Loucy (cell line): ENCODE data around the gene ASMTL.

Experiments
- H2AFZ ChIP-seq: fragments of 200-600 bp; sonication (generic); 2 replicates; pipeline ENCODE4 v1.6.0; 2016; ENCODE audit warnings: antibody characterized with exemption, mild to moderate bottlenecking, low read length, moderate library complexity
- H3F3A ChIP-seq: fragments of 200-600 bp; 2 replicates; pipeline ENCODE4 v1.6.0; 2016; ENCODE audit warnings: antibody characterized with exemption, low read depth, mild to moderate bottlenecking
- H3K27me3 ChIP-seq: fragments of 200-600 bp; sonication (generic); 2 replicates; pipeline ENCODE4 v1.6.1; 2014; ENCODE audit warnings: low read length, mild to moderate bottlenecking; ENCODE audit not compliant: insufficient read depth, poor library complexity, severe bottlenecking
- H3K36me3 ChIP-seq: fragments of 200-600 bp; sonication (generic); 2 replicates; pipeline ENCODE4 v1.6.1; 2016; ENCODE audit warnings: low read length; ENCODE audit not compliant: insufficient read depth
- H3K4me1 ChIP-seq: fragments of 200-600 bp; sonication (generic); 2 replicates; pipeline ENCODE4 v1.5.1; 2014; ENCODE audit warnings: low read length, mild to moderate bottlenecking; ENCODE audit not compliant: insufficient read depth, poor library complexity, severe bottlenecking
- H3K4me2 ChIP-seq: fragments of 200-600 bp; sonication (generic); 2 replicates; pipeline ENCODE4 v1.6.0; 2014; ENCODE audit warnings: antibody characterized with exemption, low read length, low read depth, mild to moderate bottlenecking; ENCODE audit not compliant: poor library complexity, severe bottlenecking
- H3K4me3 ChIP-seq: fragments of 200-600 bp; sonication (generic); 2 replicates; pipeline ENCODE4 v1.5.1; 2014; ENCODE audit warnings: low read length, mild to moderate bottlenecking, mixed read lengths; ENCODE audit not compliant: poor library complexity, severe bottlenecking
- H3K79me2 ChIP-seq: fragments of 200-600 bp; sonication (generic); 2 replicates; pipeline ENCODE4 v1.6.1; 2014; ENCODE audit warnings: low read length; ENCODE audit not compliant: insufficient read depth
- H3K9ac ChIP-seq: fragments of 200-600 bp; sonication (generic); 2 replicates; pipeline ENCODE4 v1.6.0; 2014; ENCODE audit warnings: mild to moderate bottlenecking, low read depth, low read length, moderate library complexity; ENCODE audit not compliant: poor library complexity, severe bottlenecking
- H3K9me2 ChIP-seq: fragments of 200-600 bp; sonication (generic); replicated peaks from 2 replicates; pipeline ENCODE4 v1.6.1; 2016; ENCODE audit warnings: low read depth, low read length, mixed read lengths
- H3K9me3 ChIP-seq: fragments of 200-600 bp; sonication (generic); 2 replicates; pipeline ENCODE4 v1.6.1; 2014; ENCODE audit warnings: mild to moderate bottlenecking, antibody characterized with exemption, low read length, low read depth; ENCODE audit not compliant: insufficient read depth
- H4K20me1 ChIP-seq: fragments of 200-600 bp; sonication (generic); 2 replicates; pipeline ENCODE4 v1.6.0; 2014; ENCODE audit warnings: antibody characterized with exemption, low read length, mild to moderate bottlenecking; ENCODE audit not compliant: insufficient read depth, poor library complexity, severe bottlenecking
- CTCF ChIP-seq: fragments of 200-600 bp; sonication (generic); conservative IDR thresholded peaks from 2 replicates; pipeline ENCODE4 v1.5.1; 2014; ENCODE audit warnings: mild to moderate bottlenecking, antibody characterized with exemption, low read length
- EZH2phosphoT487 ChIP-seq: fragments of 200-600 bp; IDR thresholded peaks from 2 replicates; pipeline ENCODE4 v1.6.1; 2018; ENCODE audit warnings: antibody characterized with exemption, mild to moderate bottlenecking, moderate library complexity, borderline replicate concordance

The ASMTL gene

DNA sequence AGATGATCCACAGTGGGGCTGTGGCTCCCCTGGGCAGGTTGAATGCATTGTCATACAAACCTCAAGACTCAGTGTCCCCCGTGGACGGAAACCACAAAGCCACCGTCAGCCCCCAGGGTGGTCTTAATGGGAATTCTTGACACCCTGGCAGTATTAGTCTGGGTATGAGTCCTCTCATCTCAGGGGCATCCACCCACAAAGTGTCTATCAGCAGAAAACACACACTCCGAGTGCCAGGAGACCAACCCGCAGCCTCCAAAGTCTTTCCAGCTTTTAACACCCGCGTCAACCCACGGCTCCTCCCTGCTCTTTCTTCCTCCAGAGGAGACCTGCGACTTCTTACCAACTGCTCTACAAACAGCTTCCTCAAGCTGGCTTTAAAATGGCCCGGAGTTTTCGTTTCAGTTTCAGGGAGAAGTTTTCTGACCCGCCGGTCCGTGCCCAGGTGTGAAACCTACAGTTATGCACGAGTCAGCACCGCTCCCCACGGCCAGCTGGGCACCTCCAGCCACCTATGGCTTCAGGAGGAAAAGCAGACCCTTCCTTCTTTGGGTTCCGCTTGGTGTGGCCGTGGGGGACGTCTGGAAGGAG lies 14.4 kb upstream of the ASMTL start:
- no peaks in the 10 kb centered on the region for H3K9me3 ChIP-seq
- no peak overlapping the region for H2AFZ ChIP-seq
- peaks cover 25% of the 10 kb centered on the region for H3K4me1 ChIP-seq
- H3F3A ChIP-seq, result peaks cover 5% of the 10 kb centered on the region; the same call in 1 of the 2 replicates
- no peak overlapping the region for H3K4me2 ChIP-seq
- TF ChIP-seq CTCF (no peak), EZH2phosphoT487 (no peak)
- no peaks in the 10 kb centered on the region for H3K9me2 ChIP-seq
- no peaks in the 10 kb centered on the region for H3K27me3 ChIP-seq
- peak overlapping the region; percentile 70 for H3K9ac ChIP-seq
- peaks cover 2% of the 10 kb centered on the region for H4K20me1 ChIP-seq
- H3K4me3 ChIP-seq, result no peak overlapping the region
- H3K79me2 ChIP-seq, result peaks cover 33% of the 10 kb centered on the region
- peaks cover 38% of the 10 kb centered on the region; the same call in 1 of the 2 replicates for H3K36me3 ChIP-seq

- peaks cover 38% of the 10 kb centered on the region; the same call in 1 of the 2 replicates for H3K36me3 ChIP-seq
- H2AFZ ChIP-seq, result no peak overlapping the region
- no peak overlapping the region for H3K4me3 ChIP-seq
- no peak overlapping the region for H3K4me2 ChIP-seq
- H4K20me1 ChIP-seq, result no peaks in the 10 kb centered on the region
- H3K9me2 ChIP-seq, result no peaks in the 10 kb centered on the region
- H3K9me3 ChIP-seq, result no peaks in the 10 kb centered on the region
- TF ChIP-seq EZH2phosphoT487 (no peak), CTCF (no peak)
- H3F3A ChIP-seq, result peaks cover 5% of the 10 kb centered on the region; the same call in 1 of the 2 replicates
- H3K27me3 ChIP-seq, result no peaks in the 10 kb centered on the region
- no peak overlapping the region for H3K9ac ChIP-seq
- H3K4me1 ChIP-seq, result peaks cover 19% of the 10 kb centered on the region
- H3K79me2 ChIP-seq, result peaks cover 24% of the 10 kb centered on the region
Observed at GRCh38 chrX:1466232-1466661, 13.5 kb upstream of the ASMTL start.

GRCh38 chrX:1465286-1466231 lies 12.8 kb upstream of the ASMTL start:
- no peaks in the 10 kb centered on the region for H3K27me3 ChIP-seq
- no peak overlapping the region for H3K4me3 ChIP-seq
- H4K20me1 ChIP-seq, result no peaks in the 10 kb centered on the region
- no peak overlapping the region for H3K9ac ChIP-seq
- peaks cover 18% of the 10 kb centered on the region for H3K4me1 ChIP-seq
- no peak overlapping the region for H2AFZ ChIP-seq
- H3K36me3 ChIP-seq, result peaks cover 38% of the 10 kb centered on the region; the same call in 1 of the 2 replicates
- H3K9me2 ChIP-seq, result no peaks in the 10 kb centered on the region
- peaks cover 5% of the 10 kb centered on the region; the same call in 1 of the 2 replicates for H3F3A ChIP-seq
- H3K4me2 ChIP-seq, result no peak overlapping the region
- H3K9me3 ChIP-seq, result no peaks in the 10 kb centered on the region
- no peak for TF ChIP-seq EZH2phosphoT487
- no peak for TF ChIP-seq CTCF
- H3K79me2 ChIP-seq, result peaks cover 19% of the 10 kb centered on the region
